ENCODE data around the gene TNFSF12. TPM values are rescaled to one million over a fixed set of nuclear protein-coding genes. Genes with fewer than 3 reads are reported as not detected.

The TNFSF12 gene
- total RNA-seq, 4 donors from 2014 or later: 9.9 to 31.7 (median 20.9) TPM

- TF ChIP-seq CTCF (IDR thresholded peaks at IDR 0.05): no peak
- TF ChIP-seq POLR2A (IDR thresholded peaks at IDR 0.05): no peak
- DNase-seq (ENCODE audit: low spot score in 2 of 2): no peak
- 47 to 57% methylated on average over 18 of the region's 18 CpGs for WGBS, 2 donors
- intact Hi-C loops (cut with DNase I; ENCODE audit: low total_unique reads): loop anchor here (10.0 kb wide), 3 partner anchors 65 to 205 kb away; partner anchors contain the start of genes FGF11, KCTD11, TMEM102 and TMEM95
- peak overlapping the region; percentile 16 for H3K4me3 ChIP-seq (ENCODE audit: low read depth, poor library complexity, severe bottlenecking)
Observed at GRCh38 chr17:7559320-7560171, 10.7 kb downstream of the TNFSF12 start.

DNA sequence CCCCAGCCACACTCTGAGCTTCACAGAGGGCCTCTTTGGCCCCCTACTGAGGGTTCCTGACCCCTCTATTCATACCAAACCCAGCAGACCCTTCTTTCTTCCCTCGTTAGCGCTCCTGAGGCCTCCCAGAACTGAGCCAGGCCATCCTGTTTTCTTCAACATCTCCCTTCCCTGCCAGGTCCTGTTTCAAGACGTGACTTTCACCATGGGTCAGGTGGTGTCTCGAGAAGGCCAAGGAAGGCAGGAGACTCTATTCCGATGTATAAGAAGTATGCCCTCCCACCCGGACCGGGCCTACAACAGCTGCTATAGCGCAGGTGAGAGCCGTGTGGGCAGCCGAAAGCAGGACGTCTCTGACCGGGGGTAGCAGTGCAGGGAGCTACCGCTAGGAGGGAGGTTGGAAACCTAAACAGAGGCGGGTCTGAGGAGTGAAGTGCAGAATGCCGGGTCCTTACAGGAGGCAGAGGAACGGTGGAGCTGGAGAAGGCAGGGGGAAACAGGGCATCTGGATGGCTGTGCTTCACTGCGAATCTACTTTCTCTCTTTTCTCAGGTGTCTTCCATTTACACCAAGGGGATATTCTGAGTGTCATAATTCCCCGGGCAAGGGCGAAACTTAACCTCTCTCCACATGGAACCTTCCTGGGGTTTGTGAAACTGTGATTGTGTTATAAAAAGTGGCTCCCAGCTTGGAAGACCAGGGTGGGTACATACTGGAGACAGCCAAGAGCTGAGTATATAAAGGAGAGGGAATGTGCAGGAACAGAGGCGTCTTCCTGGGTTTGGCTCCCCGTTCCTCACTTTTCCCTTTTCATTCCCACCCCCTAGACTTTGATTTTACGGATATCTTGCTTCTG lies 11.5 kb downstream of the TNFSF12 start:
- DNase-seq (ENCODE audit: low spot score in 2 of 2): peak in 1 of 2 donors; percentile 94
- TF ChIP-seq CTCF (IDR thresholded peaks at IDR 0.05) (no peak), POLR2A (IDR thresholded peaks at IDR 0.05) (no peak)
- no peak overlapping the region for H3K4me3 ChIP-seq (ENCODE audit: low read depth, poor library complexity, severe bottlenecking)
- intact Hi-C loops (cut with DNase I; ENCODE audit: low total_unique reads): loop anchor here (10.0 kb wide), 1 partner anchor 126 kb away; the partner anchor contains the start of genes FGF11 and TMEM102
- WGBS, 2 donors: 22 to 26% methylated on average over 22 of the region's 22 CpGs

GRCh38 chr17:7561028-7561575 lies 12.2 kb downstream of the TNFSF12 start:
- TF ChIP-seq POLR2A (IDR thresholded peaks at IDR 0.05) (no peak), CTCF (IDR thresholded peaks at IDR 0.05) (peak in 2 of 3 donors; percentile 63 to 94)
- DNase-seq (ENCODE audit: low spot score in 2 of 2): peak; percentile 87 to 99
- peak overlapping the region; percentile 74 for H3K4me3 ChIP-seq (ENCODE audit: low read depth, poor library complexity, severe bottlenecking)
- 1% methylated on average over 32 of the region's 32 CpGs for WGBS, 2 donors
- intact Hi-C loops (cut with DNase I; ENCODE audit: low total_unique reads): loop anchor here (10.0 kb wide), 1 partner anchor 126 kb away; the partner anchor contains the start of genes FGF11 and TMEM102

- H3K4me3 ChIP-seq (ENCODE audit: low read depth, poor library complexity, severe bottlenecking): peak within 1 kb of the TSS; percentile 74
- 1% methylated on average over 49 to 57 of the region's 82 CpGs for WGBS, 2 donors
- TF ChIP-seq POLR2A (IDR thresholded peaks at IDR 0.05) (no peak), CTCF (IDR thresholded peaks at IDR 0.05) (no peak)
- intact Hi-C loops (cut with DNase I; ENCODE audit: low total_unique reads): loop anchor here (10.0 kb wide), 1 partner anchor 127 kb away; the partner anchor contains the start of genes FGF11 and TMEM102
- peak; percentile 80 to 97 for DNase-seq (ENCODE audit: low spot score in 2 of 2)
Observed at GRCh38 chr17:7561589-7562207, 12.8 kb downstream of the TNFSF12 start, which contains the start of gene SENP3. TSS of gene SENP3 (plus strand) at chr17:7561919. CDS start at chr17:7563077, 1,158 bp downstream.

DNA sequence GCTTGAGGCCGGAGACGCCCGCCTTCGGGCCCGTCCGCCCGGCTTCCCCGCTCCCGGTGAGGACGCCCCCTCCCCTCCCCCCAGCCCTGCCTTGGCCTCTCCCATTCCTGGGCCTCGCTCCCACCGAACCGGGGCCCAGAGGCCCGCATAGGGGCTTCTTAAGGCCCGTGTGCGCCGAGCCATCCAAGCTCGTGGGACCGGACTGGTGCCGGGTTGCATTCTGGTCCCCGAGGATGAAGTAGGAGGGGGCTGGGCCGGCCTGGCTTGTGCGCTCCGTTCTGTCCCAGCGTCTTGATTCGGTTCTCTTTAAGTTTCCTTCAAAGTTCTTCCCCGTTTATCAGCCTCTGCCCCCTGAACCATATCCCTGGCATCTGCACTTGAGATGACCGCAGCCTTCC lies 13.3 kb downstream of the TNFSF12 start:
- no peak for DNase-seq (ENCODE audit: low spot score in 2 of 2)
- intact Hi-C loops (cut with DNase I; ENCODE audit: low total_unique reads): loop anchor here (10.0 kb wide), 1 partner anchor 127 kb away; the partner anchor contains the start of genes FGF11 and TMEM102
- TF ChIP-seq CTCF (IDR thresholded peaks at IDR 0.05) (no peak), POLR2A (IDR thresholded peaks at IDR 0.05) (no peak)
- H3K4me3 ChIP-seq (ENCODE audit: low read depth, poor library complexity, severe bottlenecking): peak overlapping the region; percentile 74
- 1 to 3% methylated on average over 9 to 14 of the region's 28 CpGs for WGBS, 2 donors

Measured in lower leg skin (tissue), 4 donors.